Stimulated activated naive CD8-positive, alpha-beta T cell treated with anti-CD3 and anti-CD28 coated beads, Interleukin-15, Interleukin-2, amounts not matched to agents 100 U/mL and 50 U/mL, for 24 hours (primary cell): ENCODE data around the gene OR51B4.
"Not testable (repeated sequence)": the region's sequence is repeated elsewhere in the genome, so short reads cannot be mapped to it uniquely, and the experiment has no call there.

ENCODE experiments used
- ATAC-seq: fragments of 150-1000 bp; cut with Tn5 transposase; one replicate; pipeline ENCODE4 v1.10.0; 2021
- DNase-seq: peaks from one replicate; pipeline ENCODE4 v3.0.0; 2021

The OR51B4 gene

DNA sequence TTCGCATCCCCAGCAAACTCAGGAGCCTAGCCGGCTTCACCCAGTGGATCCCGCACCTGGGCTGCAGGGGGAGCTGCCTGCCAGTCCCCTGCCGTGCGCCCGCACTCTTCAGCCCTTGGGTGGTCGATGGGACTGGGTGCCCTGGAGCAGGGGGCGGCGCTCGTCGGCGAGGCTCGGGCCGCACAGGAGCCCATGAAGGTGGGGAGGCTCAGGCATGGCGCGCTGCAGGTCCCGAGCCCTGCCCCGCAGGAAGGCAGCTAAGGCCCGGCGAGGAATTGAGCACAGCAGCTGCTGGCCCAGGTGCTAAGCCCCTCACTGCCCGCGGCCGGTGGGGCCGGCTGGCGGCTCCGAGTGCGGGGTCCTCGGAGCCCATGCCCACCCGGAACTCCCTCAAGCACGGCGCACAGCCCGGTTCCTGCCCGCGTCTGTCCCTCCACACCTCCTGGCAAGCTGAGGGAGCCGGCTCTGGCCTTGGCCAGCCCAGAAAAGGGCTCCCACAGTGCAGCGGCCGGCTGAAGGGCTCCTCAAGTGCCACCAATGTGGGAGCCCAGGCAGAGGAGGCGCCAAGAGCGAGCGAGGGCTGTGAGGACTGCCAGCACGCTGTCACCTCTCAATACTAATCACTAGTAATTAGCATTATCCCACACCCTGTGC, 7.3 kb downstream of the OR51B4 start:
- ATAC-seq, DNase-seq: not testable (repeated sequence)

DNA sequence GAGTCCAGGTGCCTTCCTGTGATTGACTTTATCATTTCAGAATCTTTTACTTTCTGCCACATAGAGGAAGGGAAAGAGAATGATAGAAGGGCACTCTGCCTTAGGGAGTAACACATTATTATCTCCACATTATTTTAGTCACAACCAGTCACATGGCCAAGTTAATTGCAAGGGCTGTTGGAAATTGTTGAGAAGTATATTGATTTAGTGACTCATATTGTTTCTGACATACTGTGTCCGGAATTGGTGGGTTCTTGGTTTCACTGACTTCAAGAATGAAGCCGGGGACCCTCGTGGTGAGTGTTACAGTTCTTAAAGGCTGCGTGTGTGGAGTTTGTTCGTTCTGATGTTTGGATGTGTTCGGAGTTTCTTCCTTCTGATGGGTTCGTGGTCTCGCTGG, 8.7 kb downstream of the OR51B4 start:
- DNase-seq (no peak), ATAC-seq (no peak)

DNA sequence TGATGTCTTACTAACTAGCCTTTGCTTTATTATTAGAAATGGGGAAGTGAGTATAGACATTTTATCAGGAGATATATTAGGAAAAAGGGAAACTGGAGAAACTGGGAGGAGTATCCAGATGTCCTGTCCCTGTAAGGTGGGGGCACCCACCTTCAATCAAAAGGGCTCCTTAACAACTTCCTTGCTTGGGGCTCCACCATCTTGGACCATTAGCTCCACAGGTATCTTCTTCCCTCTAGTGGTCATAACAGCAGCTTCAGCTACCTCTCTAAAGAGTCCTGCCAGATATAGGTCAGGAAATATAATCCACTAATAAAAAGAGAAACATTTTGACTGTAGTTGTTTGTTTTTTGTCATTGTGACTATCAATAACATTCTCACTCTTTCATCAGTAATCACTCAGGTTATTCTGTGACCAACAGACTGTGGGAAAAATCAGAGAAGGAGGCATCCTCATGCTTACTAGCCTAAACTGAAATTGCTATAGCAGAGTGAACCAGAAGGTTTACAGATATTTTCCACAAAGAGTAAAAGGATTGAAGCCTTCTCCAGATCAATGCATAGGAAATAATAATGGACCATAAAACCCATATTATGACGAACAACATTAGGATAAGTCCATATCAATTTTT, 10.4 kb downstream of the OR51B4 start:
- DNase-seq = no peak
- no peak for ATAC-seq

DNA sequence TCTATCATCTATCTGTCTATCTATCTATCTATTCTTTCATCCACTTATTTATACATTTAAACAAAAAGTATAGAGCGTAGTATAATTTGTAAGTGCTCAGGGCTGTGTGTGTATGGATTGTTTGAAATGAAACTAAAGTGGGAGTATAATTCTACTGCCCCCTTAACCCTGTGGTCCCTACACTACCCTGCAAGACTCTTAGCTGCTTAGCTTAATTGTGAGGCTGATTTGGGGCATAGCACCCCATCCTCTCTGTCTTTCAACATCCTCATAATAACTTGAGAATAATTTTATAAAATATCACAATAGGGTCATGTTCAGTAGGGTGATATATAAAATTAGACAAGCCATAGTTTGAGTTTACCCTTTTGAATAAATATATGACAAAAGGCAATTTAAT, 11.6 kb downstream of the OR51B4 start:
- DNase-seq = no peak
- no peak for ATAC-seq

DNA sequence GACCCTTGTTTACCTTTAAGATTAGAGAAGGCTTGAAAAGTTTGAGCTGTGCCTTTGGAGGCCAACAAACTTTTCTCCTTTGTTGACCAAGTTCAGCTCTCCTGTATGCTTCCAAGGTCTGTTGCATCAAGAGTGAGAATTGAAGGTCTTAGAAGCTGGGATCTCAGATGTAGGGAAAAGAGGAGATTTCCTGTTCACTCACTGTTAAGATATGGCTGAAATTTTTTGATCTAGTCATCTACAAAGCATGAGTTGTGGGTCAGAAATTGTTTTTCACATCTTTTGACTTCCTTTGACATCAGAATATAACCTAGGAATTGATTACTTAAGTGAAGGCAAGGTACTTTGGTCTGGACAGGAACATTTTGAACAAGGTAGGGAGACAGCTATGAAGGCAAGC, 12.1 kb downstream of the OR51B4 start:
- ATAC-seq (no peak), DNase-seq (no peak)

DNA sequence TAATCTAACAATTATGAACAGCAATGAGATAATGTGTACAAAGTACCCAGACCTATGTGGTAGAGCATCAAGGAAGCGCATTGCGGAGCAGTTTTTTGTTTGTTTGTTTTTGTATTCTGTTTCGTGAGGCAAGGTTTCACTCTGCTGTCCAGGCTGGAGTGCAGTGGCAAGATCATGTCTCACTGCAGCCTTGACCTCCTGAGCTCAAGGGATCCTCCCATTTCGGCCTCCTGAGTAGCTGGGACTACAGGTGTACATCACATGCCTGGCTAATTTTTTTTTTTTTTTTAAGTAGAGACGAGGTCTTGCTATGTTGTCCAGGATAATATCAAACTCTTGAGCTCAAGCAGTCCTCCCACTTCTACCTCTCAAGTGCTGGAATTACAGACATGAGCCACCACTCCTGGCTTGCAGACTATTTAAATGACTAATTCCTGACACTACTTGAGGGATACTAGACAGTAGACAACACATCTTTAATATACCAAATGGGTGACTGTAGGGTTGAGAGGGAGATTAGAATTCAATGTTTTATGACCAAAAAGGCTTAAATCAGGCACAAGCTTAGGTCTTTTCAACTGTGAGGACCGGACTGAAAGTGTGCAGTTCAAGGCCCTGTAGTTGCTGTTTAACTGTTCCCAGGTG, 12.7 kb downstream of the OR51B4 start:
- no peak for ATAC-seq
- no peak for DNase-seq

DNA sequence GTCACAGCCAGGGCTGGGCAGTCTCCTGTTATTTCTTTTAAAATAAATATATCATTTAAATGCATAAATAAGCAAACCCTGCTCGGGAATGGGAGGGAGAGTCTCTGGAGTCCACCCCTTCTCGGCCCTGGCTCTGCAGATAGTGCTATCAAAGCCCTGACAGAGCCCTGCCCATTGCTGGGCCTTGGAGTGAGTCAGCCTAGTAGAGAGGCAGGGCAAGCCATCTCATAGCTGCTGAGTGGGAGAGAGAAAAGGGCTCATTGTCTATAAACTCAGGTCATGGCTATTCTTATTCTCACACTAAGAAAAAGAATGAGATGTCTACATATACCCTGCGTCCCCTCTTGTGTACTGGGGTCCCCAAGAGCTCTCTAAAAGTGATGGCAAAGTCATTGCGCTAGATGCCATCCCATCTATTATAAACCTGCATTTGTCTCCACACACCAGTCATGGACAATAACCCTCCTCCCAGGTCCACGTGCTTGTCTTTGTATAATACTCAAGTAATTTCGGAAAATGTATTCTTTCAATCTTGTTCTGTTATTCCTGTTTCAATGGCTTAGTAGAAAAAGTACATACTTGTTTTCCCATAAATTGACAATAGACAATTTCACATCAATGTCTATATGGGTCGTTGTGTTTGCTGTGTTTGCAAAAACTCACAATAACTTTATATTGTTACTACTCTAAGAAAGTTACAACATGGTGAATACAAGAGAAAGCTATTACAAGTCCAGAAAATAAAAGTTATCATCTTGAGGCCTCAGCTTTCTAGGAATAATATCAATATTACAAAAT, 13.4 kb downstream of the OR51B4 start:
- DNase-seq (no peak), ATAC-seq (no peak)

DNA sequence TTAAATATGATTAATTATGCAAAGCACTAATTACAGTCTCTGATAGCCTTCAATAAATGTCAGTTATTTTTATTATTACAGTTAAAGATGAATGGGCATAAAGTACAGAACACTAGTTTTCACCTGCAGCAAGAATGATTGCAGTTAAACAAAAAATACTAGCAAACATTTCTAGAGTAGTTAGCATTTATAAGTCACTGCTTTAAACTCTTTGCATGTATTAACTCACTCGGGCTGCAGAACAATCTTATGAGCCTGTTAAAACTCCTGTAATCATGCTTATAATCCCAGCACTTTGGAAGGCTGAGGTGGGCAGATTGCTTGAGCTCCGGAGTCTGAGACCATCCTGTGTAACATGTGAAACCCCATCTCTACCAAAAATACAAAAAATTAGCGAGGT, 14.8 kb downstream of the OR51B4 start:
- ATAC-seq (no peak), DNase-seq (no peak)

DNA sequence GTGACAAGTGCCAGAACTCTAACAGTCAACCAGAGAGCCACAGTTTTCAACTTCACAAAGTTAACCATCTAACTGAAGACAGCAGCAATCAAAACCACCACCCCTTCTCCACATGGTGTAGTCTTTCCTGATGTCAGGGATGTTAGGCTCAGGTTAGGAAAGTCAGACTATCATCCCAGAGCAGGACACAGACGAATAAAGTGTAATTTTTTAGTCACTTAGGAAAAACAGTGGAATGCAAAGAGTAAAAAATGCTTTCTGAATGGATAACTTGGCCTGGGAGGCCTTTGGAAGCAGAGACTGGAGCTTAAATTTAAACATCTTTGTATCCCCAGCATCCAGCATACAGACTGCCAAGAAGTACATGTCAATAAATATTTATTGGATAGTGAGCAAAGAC, 15.4 kb downstream of the OR51B4 start:
- no peak for ATAC-seq
- DNase-seq = no peak

DNA sequence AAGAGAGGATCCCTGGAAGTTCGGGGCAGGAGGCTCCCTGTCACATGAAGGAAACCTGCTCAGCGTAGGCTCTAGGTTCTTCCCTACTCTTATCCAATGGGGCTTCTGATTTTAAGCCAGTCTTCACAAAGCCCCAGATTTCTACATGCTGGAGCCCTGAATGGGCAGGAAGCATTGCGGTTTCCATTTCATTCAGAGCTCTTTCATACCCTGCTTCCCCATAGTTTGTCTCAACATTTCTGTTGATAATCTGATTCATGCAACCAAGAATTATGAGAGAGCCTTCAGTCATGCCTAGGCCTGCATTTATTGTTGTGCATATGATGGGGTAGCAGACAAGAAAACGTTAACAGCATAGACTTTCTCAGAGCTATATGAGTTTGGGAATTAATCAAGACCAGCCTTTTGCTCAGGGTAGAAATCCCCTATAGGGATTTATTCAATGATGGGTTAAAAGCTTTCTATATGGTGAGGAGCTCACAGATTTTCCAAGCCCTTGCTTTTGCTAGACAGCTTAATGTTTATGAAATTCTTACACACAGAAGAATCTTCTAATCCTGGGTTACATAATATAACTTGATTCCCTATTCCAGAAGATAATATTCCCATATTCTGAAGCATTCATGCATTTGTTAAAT, 15.9 kb downstream of the OR51B4 start:
- no peak for ATAC-seq
- DNase-seq = no peak

DNA sequence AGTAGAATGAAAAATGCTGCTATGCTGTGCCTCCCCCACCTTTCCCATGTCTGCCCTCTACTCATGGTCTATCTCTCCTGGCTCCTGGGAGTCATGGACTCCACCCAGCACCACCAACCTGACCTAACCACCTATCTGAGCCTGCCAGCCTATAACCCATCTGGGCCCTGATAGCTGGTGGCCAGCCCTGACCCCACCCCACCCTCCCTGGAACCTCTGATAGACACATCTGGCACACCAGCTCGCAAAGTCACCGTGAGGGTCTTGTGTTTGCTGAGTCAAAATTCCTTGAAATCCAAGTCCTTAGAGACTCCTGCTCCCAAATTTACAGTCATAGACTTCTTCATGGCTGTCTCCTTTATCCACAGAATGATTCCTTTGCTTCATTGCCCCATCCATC, 17.1 kb downstream of the OR51B4 start:
- no peak for ATAC-seq
- DNase-seq = no peak

DNA sequence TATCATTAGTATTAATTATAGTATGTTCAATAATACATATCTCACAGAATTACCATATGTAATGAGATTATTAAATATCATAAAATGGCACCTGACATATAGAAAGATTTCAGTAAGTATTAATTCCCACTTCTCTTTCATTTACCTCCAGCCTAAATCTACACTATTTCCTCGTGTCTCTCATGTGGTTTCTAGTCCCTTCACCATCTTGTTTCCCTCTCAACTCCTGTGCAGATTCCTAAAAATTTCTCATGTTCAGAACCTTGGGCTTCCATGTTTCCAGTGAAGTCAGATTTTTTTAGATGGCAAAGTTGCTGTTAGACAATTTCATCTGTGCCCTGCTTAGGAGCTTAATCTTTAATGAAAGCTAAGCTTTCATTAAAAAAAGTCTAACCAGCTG, 17.9 kb downstream of the OR51B4 start:
- ATAC-seq = no peak
- no peak for DNase-seq

DNA sequence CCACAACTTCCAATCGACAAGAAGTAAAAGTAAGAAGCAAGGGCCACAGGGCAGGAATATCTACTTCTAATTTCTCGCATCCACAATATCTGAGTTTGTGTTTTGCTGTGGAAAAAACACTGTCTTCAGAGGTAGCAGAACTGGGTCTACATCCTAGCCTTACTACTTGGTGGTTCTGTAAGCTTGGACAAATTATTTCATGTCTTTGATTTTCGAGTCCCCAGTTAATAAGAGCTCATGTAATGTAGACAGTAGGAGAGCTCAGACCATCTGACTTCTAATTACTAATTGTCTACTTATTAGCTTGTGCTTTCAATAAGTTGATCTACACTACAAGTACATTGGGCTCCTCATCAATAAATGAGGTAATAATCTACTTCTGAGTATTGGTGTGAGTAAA, 18.7 kb downstream of the OR51B4 start:
- no peak for ATAC-seq

DNA sequence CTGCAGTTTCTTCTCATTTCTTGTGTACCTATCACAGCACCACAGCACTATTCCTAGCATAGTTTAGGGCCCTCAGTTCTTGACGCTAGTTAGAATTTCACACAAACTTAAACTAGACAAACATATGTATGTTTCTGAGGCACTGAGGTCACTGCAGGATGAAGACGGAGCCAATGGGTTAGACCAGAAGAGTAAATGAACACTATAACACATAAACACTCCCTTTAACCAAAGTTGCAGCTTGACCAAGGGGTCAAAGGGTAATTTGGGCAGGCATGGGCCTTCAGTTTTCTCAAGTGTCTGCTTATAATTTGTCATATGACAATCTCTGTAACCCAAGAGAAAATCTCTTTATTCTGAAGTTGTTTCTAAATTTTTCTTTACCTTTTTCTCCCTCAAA, 19.1 kb downstream of the OR51B4 start:
- ATAC-seq (no peak), DNase-seq (no peak)

More for the DNA sequence above, 18.7 kb downstream of the OR51B4 start:
- DNase-seq = no peak

DNA sequence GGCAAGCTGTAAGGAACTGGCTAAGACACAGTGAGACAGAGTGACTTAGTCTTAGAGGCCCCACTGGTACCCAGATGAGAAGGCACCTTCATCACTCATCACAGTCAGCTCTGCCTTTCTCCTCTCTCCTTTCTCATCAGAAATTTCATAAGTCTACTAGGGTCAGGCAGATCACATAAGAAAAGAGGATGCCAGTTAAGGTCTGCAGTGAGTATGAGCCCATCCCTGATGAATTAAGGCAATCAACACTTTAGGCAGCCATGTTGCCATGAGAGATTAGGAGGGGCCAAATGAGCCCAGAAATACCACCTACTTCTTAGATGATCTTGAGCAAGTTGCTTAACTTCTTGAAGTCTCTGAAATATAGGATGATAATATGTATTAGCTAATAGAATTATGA, 20.1 kb downstream of the OR51B4 start:
- DNase-seq (no peak), ATAC-seq (no peak)

DNA sequence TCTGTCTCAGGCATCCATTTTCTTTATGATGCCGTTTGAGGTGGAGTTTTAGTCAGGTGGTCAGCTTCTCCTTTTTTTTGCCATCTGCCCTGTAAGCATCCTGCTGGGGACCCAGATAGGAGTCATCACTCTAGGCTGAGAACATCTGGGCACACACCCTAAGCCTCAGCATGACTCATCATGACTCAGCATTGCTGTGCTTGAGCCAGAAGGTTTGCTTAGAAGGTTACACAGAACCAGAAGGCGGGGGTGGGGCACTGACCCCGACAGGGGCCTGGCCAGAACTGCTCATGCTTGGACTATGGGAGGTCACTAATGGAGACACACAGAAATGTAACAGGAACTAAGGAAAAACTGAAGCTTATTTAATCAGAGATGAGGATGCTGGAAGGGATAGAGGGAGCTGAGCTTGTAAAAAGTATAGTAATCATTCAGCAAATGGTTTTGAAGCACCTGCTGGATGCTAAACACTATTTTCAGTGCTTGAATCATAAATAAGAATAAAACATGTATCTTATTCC, 21.1 kb downstream of the OR51B4 start:
- peak; percentile 8 for DNase-seq

DNA sequence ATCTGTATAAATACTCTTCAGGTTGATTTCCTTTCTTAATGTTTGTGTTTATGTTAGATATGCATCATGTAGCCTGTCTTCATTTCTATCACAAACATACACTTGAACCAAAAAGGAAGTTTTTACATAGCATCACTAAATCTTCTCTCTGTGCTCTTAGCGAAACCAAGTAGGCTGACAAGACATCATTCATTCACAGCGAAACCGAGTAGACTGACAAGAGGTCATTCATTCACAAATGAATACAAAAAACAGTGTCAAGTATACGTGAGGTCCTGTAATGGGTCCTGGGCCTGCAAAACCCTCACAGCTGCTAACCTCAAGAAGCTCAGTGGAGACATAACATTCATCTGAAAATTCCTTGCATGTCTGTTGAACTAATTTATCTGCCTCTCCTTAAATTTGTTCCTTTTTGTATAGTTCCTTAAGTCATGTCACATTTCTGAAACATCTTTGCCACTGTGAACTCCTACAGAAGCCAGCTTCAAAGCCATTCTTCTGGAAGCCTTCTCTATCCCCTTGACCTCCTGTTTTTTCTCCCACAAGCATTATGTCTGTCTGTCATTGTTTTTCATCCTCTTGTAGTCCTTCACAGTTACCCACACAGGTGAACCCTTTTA, 22.2 kb downstream of the OR51B4 start:
- no peak for DNase-seq
- ATAC-seq = no peak

More for the DNA sequence above, 21.1 kb downstream of the OR51B4 start:
- ATAC-seq = peak; percentile 43

DNA sequence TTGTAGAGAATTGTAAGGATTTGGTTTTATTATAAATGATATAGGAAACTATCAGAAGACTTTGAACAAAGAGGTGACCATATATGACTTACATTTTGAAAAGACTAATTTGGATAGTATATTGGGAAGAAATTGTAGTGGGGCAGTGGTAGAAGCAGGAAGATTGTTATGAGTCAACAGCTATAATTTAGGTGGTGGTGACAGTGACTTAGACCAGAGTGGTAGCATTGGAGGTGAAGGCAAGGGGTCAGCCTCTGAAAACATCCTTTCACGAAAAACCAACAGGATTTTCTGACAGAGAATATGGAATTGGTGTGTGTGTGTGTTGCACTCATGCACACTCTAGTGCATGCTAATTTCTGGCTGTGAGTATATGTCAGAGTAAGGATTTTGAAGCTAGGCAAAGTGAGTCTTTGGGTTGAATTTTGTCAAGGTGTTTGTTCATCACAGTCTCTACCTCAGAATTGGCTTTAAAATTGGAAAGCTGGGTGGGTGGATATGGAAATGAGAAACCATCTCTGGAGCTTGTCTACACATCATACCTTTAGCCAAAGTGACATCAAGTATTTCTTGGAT, 23.9 kb downstream of the OR51B4 start:
- ATAC-seq = no peak
- DNase-seq = no peak

DNA sequence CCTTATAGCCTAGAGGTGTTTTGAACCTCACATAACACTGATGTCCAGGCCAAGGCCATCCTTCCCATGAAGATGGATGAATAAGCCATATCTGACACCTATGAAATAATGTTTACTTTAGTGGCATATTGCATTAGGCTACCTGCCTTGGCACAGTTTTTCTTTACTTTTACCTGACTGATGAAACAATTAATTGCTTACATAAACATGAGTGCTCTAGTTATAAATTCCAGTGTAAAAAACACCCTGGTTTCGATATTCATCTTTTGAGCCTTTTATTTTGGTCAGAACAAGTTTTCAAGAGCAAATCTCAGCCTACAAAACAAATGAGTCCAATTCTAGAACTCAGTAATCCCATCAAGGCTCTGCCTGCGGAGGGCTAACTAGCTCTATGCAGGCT, 25.0 kb downstream of the OR51B4 start:
- no peak for DNase-seq
- no peak for ATAC-seq

DNA sequence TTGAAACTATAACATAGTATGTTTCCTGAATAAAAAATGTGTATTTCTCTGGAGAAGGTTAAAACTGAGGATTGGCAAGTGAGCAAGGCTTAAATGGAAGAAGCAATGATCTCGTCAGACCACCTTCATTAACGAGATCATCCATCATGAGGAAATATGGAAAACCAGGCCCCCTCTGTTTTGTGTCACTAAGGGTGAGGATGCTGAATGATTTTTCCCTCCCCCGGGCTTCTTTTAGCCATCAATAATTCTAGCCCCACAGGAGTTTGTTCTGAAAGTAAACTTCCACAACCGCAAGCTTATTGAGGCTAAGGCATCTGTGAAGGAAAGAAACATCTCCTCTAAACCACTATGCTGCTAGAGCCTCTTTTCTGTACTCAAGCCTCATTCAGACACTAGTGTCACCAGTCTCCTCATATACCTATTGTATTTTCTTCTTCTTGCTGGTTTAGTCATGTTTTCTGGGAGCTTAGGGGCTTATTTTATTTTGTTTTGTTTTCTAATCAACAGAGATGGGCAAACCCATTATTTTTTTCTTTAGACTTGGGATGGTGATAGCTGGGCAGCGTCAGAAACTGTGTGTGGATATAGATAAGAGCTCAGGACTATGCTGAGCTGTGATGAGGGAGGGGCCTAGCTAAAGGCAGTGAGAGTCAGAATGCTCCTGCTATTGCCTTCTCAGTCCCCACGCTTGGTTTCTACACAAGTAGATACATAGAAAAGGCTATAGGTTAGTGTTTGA, 26.2 kb downstream of the OR51B4 start:
- DNase-seq = no peak
- ATAC-seq = no peak

DNA sequence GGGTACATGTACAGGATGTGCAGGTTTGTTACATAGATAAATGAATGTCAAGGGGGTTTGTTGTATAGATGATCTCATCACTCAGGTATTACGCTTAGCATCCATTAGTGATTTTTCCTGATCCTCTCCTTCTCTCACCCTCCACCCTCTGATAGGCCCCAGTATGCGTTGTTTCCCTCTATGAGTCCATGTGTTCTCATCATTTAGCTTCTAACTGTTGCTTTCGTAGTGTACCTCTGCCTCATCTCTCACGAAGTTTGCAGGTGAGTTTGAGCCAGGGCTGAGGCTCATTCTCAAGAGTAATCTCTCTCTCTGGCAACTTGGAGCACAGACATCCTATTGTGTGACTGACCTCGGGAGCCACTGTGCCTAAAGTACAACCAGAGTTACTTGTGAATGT, 27.4 kb downstream of the OR51B4 start:
- DNase-seq = no peak
- ATAC-seq = no peak
